GM21576 (cell line): ENCODE measurements around the gene BACH2.
"Not testable (repeated sequence)": the region's sequence is repeated elsewhere in the genome, so short reads cannot be mapped to it uniquely, and the experiment has no call there.

Experiments used
- ATAC-seq: cut with Tn5 transposase; IDR thresholded peaks from one replicate; pipeline ENCODE4 v1.9.1; 2021; ENCODE audit warnings: mild to moderate bottlenecking, moderate library complexity; ENCODE audit not compliant: unreplicated experiment

The BACH2 gene

GRCh38 chr6:90076511-90077415 is 219.9 kb downstream of the BACH2 start:
- no peak for ATAC-seq

GRCh38 chr6:90074161-90074850 is 222.3 kb downstream of the BACH2 start:
- no peak for ATAC-seq

GRCh38 chr6:90072935-90073464 is 223.6 kb downstream of the BACH2 start:
- no peak for ATAC-seq

DNA sequence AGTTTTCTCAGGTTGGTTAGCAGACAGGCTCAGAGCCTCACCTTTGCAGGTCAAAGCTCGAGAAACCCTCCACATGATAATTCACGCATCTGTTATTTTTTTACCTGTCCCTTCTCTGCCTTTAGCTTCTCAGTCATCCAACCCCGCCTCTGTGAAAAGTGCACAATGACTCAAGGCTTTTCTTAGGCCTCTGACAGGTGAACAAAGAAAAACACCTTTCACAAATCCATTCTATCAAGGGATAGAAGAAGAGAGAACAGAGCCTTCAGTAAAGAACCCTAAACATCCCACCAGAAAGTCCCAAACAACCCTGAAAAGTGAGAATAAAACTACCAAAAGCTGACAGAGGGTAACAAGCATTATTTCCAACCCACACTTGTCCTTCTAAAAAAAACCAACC is 224.1 kb downstream of the BACH2 start:
- no peak for ATAC-seq

DNA sequence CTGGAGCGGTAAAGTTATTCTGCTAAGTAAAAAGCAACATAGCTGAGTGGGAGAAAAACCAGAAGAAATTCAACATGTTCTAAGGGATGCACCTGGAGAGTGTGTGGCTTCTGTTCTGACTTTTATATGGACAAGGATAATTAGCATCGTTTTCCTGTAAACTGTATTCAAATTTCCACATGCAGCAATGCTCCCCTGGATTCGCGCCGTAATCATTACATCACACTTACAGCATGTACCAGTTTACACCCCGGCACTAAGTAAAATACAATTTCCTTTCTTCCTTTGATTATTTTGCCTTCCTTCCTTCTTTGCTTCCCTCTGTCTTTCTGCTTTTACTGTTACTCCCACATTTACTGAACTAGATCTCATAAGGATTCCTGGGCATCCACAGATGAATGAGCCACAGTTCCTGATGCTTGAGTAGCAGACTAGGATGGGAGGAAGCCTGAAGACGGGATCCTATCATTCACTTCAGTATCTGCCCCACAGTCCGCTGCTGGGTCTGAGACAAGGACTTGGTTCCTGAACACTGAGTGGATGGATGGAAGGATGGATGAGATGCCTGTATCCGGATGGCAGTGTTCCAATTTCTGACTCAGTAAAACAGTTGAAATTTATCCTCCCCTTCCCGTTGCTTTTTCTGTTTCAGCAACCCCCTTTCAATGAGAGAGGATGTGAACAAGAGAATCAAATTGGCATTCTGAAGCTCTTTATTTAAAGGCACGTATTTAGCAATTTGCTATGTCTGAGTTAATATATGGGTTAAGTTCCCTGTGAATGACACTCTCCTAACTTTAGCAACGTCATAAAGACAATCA is 227.7 kb downstream of the BACH2 start:
- ATAC-seq: no peak

GRCh38 chr6:90068264-90068663 is 228.4 kb downstream of the BACH2 start:
- no peak for ATAC-seq

DNA sequence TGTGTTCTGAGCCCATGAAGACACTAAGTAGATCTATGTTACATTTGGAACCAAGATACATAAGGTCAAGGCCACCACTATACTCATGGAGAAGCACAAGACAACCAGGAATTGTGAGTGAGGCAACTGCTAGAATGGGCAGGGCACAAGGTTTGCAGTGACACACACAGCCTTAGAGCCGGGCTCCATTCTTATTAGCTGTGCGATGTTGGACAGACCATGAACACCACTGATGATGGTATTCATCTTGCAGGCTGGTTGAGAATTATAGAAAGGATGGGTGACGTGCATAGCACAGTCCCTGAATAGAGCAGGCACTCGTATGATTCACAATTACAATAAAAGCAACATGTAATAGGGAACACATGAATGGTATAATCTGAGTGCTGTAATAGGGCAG is 229.9 kb downstream of the BACH2 start:
- ATAC-seq: no peak

DNA sequence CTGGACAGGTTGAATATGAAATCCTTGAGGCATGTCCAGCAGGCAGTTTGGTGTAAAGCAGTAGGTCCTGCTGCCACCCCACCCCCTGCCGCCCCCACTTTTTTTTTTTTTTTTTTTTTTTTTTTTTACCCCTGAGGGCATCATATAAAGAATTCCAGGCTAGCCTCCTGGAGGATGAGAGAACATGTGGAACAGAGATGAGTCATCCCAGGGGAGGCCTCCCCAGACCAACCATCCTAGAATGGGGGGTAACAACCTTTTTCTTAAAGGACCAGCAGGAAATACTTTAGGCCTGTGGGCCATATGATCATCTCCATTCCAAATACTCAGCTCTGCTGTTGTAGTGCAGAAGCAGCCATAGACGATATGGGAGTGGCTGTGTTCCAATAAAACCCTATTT is 231.5 kb downstream of the BACH2 start:
- ATAC-seq: no peak

DNA sequence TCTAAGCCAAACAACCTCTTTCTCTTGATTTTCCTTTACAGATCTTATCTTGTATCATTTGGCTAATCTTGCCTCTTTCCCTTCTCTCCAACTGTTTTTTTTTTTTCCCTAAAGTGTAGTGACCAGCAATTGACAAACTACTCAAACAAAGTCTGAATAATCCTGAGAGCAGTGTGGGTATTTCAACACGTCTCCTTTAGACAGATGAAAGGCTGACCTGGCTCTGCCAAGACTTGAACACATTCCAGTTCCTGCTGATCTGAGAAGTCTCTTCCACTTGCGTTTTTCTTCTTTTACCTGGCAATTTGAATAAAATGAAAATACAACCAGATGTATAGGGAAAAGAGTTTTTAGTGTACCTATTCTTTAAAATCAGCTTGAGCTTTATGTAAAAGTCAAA is 234.0 kb downstream of the BACH2 start:
- ATAC-seq: no peak

GRCh38 chr6:90062051-90062450 is 234.6 kb downstream of the BACH2 start:
- no peak for ATAC-seq

GRCh38 chr6:90059178-90059577 is 237.5 kb downstream of the BACH2 start:
- ATAC-seq: not testable (repeated sequence)

DNA sequence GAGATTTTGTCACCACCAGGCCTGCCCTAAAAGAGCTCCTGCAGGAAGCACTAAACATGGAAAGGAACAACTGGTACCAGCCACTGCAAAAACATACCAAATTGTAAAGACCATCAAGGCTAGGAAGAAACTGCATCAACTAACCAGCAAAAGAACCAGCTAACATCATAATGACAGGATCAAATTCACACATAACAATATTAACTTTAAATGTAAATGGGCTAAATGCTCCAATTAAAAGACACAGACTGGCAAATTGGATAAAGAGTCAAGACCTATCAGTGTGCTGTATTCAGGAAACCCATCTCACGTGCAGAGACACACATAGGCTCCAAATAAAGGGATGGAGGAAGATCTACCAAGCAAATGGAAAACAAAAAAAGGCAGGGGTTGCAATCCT is 240.7 kb downstream of the BACH2 start:
- not testable (repeated sequence) for ATAC-seq

DNA sequence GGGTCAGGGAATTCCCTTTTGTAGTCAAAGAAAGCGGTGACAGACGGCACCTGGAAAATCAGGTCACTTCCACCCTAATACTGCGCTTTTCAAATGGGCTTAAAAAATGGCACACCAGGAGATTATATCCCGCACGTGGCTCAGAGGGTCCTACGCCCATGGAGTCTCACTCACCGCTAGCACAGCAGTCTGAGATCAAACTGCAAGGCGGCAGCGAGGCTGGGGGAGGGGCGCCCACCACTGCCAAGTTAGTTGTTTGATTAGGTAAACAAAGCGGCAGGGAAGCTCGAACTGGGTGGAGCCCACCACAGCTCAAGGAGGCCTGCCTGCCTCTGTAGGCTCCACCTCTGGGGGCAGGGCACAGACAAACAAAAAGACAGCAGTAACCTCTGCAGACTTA is 242.4 kb downstream of the BACH2 start:
- not testable (repeated sequence) for ATAC-seq

- no peak for ATAC-seq
Measured at GRCh38 chr6:90053614-90054013, 243.0 kb downstream of the BACH2 start.

- no peak for ATAC-seq
Measured at GRCh38 chr6:90049295-90049694, 247.3 kb downstream of the BACH2 start.

DNA sequence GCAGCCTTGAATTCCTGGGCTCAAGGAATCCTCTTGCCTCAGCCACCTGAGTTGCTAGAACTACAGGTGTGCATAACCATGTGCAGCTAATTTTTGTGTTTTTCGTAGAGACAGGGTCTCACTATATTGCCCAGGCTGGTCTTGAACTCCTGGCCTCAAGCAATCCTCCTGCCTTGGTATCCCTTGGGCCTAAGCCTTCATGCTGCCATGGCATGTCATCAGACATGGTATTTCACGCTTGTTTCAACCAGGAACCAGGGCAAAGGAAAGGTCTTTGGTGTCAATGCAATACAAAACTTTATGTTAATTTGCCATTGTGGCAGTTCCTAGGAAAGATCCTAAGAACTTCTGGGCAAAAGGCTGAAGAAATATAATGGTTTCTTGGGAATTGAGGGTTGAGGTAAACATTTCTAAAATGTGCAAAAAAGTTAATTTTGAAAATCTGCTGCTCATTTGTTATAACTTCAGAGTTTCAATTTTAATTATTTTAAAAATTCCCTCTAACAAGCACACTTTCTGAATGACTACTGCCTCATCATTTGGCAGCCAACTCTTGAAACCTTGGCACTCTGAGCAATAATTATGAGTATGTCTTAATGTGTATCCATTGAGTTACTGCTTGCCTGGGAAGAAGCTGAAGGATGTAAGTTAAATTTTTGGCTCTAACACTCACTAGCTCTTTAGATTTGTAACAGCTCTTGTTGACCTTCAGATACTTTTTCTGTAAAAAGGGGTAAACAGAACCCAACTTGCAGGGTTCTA is 248.3 kb downstream of the BACH2 start:
- ATAC-seq: no peak

GRCh38 chr6:90045535-90045934 is 251.1 kb downstream of the BACH2 start:
- ATAC-seq: no peak

- no peak for ATAC-seq
Measured at GRCh38 chr6:90044833-90045381, 251.7 kb downstream of the BACH2 start.

DNA sequence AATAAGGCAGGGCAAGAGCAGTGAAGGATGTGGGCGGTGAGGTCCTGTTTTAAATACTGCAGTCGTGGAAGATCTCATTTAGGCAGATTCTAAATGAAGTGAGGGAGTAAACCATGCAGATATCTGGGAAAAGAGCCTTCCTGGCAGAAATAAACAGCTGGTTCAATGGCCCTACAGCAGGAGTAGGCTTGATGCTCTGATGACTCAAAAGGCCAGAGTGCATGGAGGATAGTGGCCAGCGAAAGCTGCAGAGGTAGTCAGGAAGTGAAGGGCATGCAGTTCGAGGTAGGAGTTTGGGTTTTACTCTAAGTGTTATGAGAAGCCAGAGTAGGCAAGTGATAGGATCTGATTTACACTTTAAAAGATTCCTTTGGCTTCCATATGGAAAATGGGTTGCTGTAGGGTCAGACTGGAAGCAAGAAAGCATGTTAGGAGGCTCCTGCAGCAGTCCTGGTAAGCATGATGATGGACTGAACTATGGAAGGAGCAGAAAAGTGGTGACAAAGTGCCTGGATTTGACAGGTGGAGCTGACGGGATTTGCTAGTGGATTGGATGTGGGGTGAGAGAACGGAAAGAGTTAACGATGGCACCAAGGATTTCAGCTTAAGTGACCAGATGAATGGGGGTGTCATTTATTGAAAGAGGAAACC is 252.3 kb downstream of the BACH2 start:
- no peak for ATAC-seq

- no peak for ATAC-seq
Measured at GRCh38 chr6:90040931-90041330, 255.7 kb downstream of the BACH2 start.
